ENCODE data around the gene ABHD17B. TPM values are rescaled to one million over a fixed set of nuclear protein-coding genes. Genes with fewer than 3 reads are reported as not detected.

The ABHD17B gene
- total RNA-seq, 1 donor from 2014 or later: 12.5 TPM

DNA sequence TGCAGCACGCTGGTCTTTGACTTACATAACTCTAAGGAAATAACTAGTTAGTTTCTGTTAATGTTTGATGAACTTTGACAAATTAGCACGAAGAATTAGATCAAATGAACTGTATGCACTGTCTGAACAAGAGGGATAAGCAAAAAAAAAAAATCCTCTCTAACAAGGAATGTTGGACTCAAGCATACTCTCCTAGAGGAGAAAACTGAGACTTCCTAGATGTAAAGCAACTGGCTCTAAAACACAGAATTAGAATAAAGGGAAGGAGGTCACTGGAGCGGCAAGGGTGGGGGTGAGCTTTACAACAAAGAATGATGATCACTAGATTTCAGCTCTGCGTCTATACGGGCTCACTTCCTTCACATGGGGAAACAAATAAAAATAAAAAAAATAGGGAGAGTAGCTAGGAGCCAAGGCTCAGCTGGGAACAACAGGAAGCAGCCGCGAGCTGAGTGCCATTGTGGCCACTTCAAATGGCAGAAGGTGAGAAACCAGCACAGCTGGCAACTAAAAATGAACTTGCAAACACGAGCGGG lies 94.0 kb downstream of the ABHD17B start:
- Mint-ChIP-seq H3K9me3 (ENCODE audit: low read depth) (no peaks in the 10 kb centered on the region), H3K4me3 (ENCODE audit: unreplicated experiment) (no peak overlapping the region), H3K27me3 (ENCODE audit: low read depth) (no peaks in the 10 kb centered on the region), H3K36me3 (ENCODE audit: low read depth) (no peaks in the 10 kb centered on the region), H3K27ac (ENCODE audit: unreplicated experiment) (no peak overlapping the region), H3K4me1 (ENCODE audit: low read depth) (peaks cover 22% of the 10 kb centered on the region)
- TF ChIP-seq, protein P1, sequence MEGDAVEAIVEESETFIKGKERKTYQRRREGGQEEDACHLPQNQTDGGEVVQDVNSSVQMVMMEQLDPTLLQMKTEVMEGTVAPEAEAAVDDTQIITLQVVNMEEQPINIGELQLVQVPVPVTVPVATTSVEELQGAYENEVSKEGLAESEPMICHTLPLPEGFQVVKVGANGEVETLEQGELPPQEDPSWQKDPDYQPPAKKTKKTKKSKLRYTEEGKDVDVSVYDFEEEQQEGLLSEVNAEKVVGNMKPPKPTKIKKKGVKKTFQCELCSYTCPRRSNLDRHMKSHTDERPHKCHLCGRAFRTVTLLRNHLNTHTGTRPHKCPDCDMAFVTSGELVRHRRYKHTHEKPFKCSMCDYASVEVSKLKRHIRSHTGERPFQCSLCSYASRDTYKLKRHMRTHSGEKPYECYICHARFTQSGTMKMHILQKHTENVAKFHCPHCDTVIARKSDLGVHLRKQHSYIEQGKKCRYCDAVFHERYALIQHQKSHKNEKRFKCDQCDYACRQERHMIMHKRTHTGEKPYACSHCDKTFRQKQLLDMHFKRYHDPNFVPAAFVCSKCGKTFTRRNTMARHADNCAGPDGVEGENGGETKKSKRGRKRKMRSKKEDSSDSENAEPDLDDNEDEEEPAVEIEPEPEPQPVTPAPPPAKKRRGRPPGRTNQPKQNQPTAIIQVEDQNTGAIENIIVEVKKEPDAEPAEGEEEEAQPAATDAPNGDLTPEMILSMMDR (IDR thresholded peaks at IDR 0.05): no peak
- DNase-seq (ENCODE audit: low spot score): no peak

Other genes starting within 250 kb of the ABHD17B start
- 23.3 to 24.4 TPM (median 23.7 TPM) in 3 replicates for gene CEMIP2, start 142.7 kb downstream of the ABHD17B start, total RNA-seq
- 8.5 to 10.0 TPM (median 8.5 TPM) in 3 replicates for gene C9orf85, start 446 bp upstream of the ABHD17B start, total RNA-seq
- not detected in 3 replicates for gene C9orf57, start 149.4 kb upstream of the ABHD17B start, total RNA-seq
- 0.22 to 0.48 TPM (median 0.33 TPM) in 3 replicates for gene GDA, start 238.2 kb upstream of the ABHD17B start, total RNA-seq

Data from chondrocyte (in vitro differentiated cells).